ENCODE data around the gene PPARD.

DNA sequence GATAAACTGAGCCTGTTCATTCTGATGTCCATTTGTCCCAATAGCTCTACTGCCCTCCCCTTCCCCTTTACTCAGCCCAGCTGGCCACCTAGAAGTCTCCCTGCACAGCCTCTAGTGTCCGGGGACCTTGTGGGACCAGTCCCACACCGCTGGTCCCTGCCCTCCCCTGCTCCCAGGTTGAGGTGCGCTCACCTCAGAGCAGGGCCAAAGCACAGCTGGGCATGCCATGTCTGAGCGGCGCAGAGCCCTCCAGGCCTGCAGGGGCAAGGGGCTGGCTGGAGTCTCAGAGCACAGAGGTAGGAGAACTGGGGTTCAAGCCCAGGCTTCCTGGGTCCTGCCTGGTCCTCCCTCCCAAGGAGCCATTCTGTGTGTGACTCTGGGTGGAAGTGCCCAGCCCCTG is 85.1 kb downstream of the PPARD start:
- TF ChIP-seq EZH2 (IDR thresholded peaks at IDR 0.05) = no peak
- TF ChIP-seq, protein P1, sequence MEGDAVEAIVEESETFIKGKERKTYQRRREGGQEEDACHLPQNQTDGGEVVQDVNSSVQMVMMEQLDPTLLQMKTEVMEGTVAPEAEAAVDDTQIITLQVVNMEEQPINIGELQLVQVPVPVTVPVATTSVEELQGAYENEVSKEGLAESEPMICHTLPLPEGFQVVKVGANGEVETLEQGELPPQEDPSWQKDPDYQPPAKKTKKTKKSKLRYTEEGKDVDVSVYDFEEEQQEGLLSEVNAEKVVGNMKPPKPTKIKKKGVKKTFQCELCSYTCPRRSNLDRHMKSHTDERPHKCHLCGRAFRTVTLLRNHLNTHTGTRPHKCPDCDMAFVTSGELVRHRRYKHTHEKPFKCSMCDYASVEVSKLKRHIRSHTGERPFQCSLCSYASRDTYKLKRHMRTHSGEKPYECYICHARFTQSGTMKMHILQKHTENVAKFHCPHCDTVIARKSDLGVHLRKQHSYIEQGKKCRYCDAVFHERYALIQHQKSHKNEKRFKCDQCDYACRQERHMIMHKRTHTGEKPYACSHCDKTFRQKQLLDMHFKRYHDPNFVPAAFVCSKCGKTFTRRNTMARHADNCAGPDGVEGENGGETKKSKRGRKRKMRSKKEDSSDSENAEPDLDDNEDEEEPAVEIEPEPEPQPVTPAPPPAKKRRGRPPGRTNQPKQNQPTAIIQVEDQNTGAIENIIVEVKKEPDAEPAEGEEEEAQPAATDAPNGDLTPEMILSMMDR (IDR thresholded peaks at IDR 0.05) = no peak
